Activated T-helper 17 cell treated with anti-CD3 and anti-CD28 coated beads, Interleukin-2, amount 50 U/mL, for 72 hours (primary cell): ENCODE measurements around the gene EGLN1. TPM values are rescaled to one million over a fixed set of nuclear protein-coding genes. Genes with fewer than 3 reads are reported as not detected.

ENCODE experiments used
- ATAC-seq: fragments of 150-1000 bp; cut with Tn5 transposase; replicated peaks from 2 replicates; pipeline ENCODE4 v1.10.0; 2021; ENCODE audit warnings: mild to moderate bottlenecking, moderate library complexity
- H3K27ac Mint-ChIP-seq: one replicate; pipeline ENCODE4 v1.8.0; 2022; ENCODE audit warnings: mixed read lengths
- H3K27me3 Mint-ChIP-seq: one replicate; pipeline ENCODE4 v1.8.0; 2022; ENCODE audit warnings: mixed read lengths
- H3K36me3 Mint-ChIP-seq: one replicate; pipeline ENCODE4 v1.8.0; 2022; ENCODE audit warnings: low read depth, mild to moderate bottlenecking, mixed read lengths
- H3K4me1 Mint-ChIP-seq: one replicate; pipeline ENCODE4 v1.8.0; 2022; ENCODE audit warnings: mixed read lengths
- H3K4me3 Mint-ChIP-seq: one replicate; pipeline ENCODE4 v1.8.0; 2022; ENCODE audit warnings: mild to moderate bottlenecking, mixed read lengths
- H3K9me3 Mint-ChIP-seq: one replicate; pipeline ENCODE4 v1.8.0; 2022; ENCODE audit warnings: mixed read lengths
- total RNA-seq, 2 donors: library from RNA; stranded (reverse); gene quantifications; one replicate each; pipeline ENCODE4 v1.2.3, GENCODE V29; 2022

EGLN1 gene
- total RNA-seq, 2 donors from 2014 or later: 26.5 to 27.3 TPM

DNA sequence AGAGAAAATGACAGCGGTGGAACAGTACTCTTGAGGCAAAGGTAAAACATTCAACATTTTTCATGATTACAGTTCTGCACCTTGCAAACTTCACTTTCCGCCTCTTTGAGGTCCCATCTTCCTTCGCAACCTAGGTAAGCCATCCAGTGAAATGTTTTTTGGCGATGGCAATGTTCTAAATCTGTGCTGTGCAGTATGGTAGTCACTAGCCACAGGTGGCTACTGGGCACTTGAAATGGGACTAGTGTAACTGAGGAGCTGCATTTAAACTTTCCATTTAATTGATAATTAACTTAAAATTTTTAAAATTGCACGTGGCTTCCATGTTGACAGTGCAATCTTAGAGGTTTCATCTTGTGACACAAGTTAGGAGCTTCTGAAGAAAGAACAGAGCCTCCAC, 97.4 kb downstream of the EGLN1 start:
- H3K4me3 Mint-ChIP-seq: no peak overlapping the region
- no peaks in the 10 kb centered on the region for H3K9me3 Mint-ChIP-seq
- no peaks in the 10 kb centered on the region for H3K4me1 Mint-ChIP-seq
- no peaks in the 10 kb centered on the region for H3K36me3 Mint-ChIP-seq
- H3K27ac Mint-ChIP-seq: no peak overlapping the region
- no peak for ATAC-seq
- H3K27me3 Mint-ChIP-seq: no peaks in the 10 kb centered on the region

GRCh38 chr1:231322880-231323530, 99.1 kb downstream of the EGLN1 start:
- Mint-ChIP-seq H3K27ac (no peak overlapping the region), H3K9me3 (no peaks in the 10 kb centered on the region), H3K4me3 (no peak overlapping the region), H3K4me1 (no peaks in the 10 kb centered on the region), H3K36me3 (no peaks in the 10 kb centered on the region), H3K27me3 (no peaks in the 10 kb centered on the region)
- no peak for ATAC-seq

- Mint-ChIP-seq H3K36me3 (no peaks in the 10 kb centered on the region), H3K9me3 (no peaks in the 10 kb centered on the region), H3K27me3 (no peaks in the 10 kb centered on the region), H3K4me1 (no peaks in the 10 kb centered on the region), H3K27ac (no peak overlapping the region), H3K4me3 (no peak overlapping the region)
- ATAC-seq: no peak
Measured at GRCh38 chr1:231319080-231319479, 103.0 kb downstream of the EGLN1 start.

DNA sequence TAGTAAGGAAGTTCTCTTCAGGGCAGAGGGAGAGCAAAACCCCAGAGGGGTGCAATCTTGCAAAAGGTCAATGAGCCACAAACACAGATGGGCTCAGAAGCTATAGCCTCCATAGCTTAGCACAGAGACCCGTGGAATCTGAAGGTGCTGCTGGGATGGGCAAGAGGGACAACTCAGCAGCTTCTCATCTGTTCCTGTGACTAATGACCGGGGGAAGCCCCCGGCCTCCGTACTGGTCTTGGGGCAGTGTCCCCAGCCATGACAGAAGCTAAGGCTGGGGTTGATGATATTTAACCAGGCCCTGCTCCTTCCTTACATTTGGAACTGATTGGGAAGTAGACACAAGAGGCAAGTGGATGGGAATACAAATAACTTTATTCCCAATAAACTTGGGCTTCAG, 103.5 kb downstream of the EGLN1 start:
- Mint-ChIP-seq H3K36me3 (no peaks in the 10 kb centered on the region), H3K9me3 (no peaks in the 10 kb centered on the region), H3K27ac (no peak overlapping the region), H3K27me3 (no peaks in the 10 kb centered on the region), H3K4me1 (no peaks in the 10 kb centered on the region), H3K4me3 (no peak overlapping the region)
- no peak for ATAC-seq

DNA sequence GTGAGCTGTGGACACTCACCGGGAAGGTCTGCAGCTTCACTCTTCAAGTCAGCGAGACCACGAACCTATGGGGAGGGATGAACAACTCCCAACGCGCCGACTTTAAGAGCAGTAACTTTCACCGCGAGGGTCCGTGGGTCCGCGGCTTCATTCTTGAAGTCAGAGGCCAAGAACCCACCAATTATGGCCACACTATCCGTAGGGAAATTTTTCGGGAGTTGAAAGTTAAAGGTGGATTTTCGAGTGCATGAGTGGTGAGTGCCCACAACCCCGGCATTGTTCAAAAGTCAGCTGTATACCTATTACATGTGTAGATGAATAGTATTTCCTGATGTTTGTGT, 104.1 kb downstream of the EGLN1 start:
- Mint-ChIP-seq H3K9me3 (no peaks in the 10 kb centered on the region), H3K4me1 (no peaks in the 10 kb centered on the region), H3K36me3 (no peaks in the 10 kb centered on the region), H3K27me3 (no peaks in the 10 kb centered on the region), H3K4me3 (no peak overlapping the region), H3K27ac (no peak overlapping the region)
- ATAC-seq: no peak

- H3K9me3 Mint-ChIP-seq: no peaks in the 10 kb centered on the region
- no peaks in the 10 kb centered on the region for H3K27me3 Mint-ChIP-seq
- H3K27ac Mint-ChIP-seq: no peak overlapping the region
- H3K36me3 Mint-ChIP-seq: no peaks in the 10 kb centered on the region
- H3K4me3 Mint-ChIP-seq: no peak overlapping the region
- H3K4me1 Mint-ChIP-seq: no peaks in the 10 kb centered on the region
- ATAC-seq: no peak
Measured at GRCh38 chr1:231317306-231318014, 104.6 kb downstream of the EGLN1 start.

DNA sequence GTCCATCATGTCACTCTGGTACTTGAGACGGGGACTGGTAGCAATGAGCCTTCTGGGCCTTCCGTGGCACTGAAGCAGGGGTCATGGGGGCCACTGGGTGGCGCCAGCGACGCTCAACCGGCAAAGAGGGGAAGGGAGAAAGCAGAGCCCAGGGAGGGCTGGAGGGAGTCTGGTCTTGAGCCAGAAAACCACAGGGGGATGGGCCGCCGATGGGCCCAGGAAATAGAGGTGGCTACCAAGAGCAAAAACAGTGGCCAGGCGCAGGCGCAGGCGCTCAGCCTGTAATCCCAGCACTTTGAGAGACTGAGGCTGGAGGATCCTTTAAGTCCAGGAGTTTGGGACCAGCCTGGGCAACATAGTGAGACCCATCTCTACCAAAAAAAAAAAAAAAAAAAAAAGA, 106.2 kb downstream of the EGLN1 start:
- H3K27me3 Mint-ChIP-seq: no peaks in the 10 kb centered on the region
- H3K36me3 Mint-ChIP-seq: no peaks in the 10 kb centered on the region
- H3K4me1 Mint-ChIP-seq: no peaks in the 10 kb centered on the region
- ATAC-seq: peak; percentile 86
- no peak overlapping the region for H3K4me3 Mint-ChIP-seq
- no peaks in the 10 kb centered on the region for H3K9me3 Mint-ChIP-seq
- H3K27ac Mint-ChIP-seq: no peak overlapping the region

Other genes with a start within 250 kb of the EGLN1 start
- 10 to 100 TPM; 41.9 to 52.9 TPM for gene GNPAT, start 181.1 kb downstream of the EGLN1 start, total RNA-seq
- 10 to 100 TPM; 15.5 to 18.2 TPM for gene EXOC8, start 84.4 kb downstream of the EGLN1 start, total RNA-seq
- 10 to 100 TPM in 1 of 2 donors, 1 to 10 TPM in 1; 6.7 to 15.2 TPM for gene SPRTN, start 84.0 kb downstream of the EGLN1 start, total RNA-seq
- gene TSNAX, start 106.4 kb upstream of the EGLN1 start, total RNA-seq: 10 to 100 TPM; 34.5 to 35.3 TPM
- gene DISC1, start 204.5 kb upstream of the EGLN1 start, total RNA-seq: 1 to 10 TPM; 3.9 to 8.2 TPM